Measurements from ENCODE around the gene GCAT.

Gene GCAT

GRCh38 chr22:37807410-37808293, at the start of gene GCAT:
GCAT (plus strand) TSS chr22:37807934; CDS start chr22:37807968, 34 bp downstream.
- peak; percentile 97 for DNase-seq

- DNase-seq, result no peak
Measured at GRCh38 chr22:37758694-37759093, 49.0 kb upstream of the GCAT start.

GRCh38 chr22:37759281-37759680, 48.5 kb upstream of the GCAT start:
- no peak for DNase-seq

- no peak for DNase-seq
Measured at GRCh38 chr22:37760152-37760551, 47.6 kb upstream of the GCAT start.

- no peak for DNase-seq
Measured at GRCh38 chr22:37762389-37762836, 45.3 kb upstream of the GCAT start.

- no peak for DNase-seq
Measured at GRCh38 chr22:37763012-37763411, 44.7 kb upstream of the GCAT start.

GRCh38 chr22:37763652-37764051, 44.1 kb upstream of the GCAT start:
- no peak for DNase-seq

- DNase-seq, result peak; percentile 68
Measured at GRCh38 chr22:37764622-37765021, 43.1 kb upstream of the GCAT start.

GRCh38 chr22:37765498-37765897, 42.2 kb upstream of the GCAT start:
- DNase-seq, result no peak

- DNase-seq, result no peak
Measured at GRCh38 chr22:37765953-37766576, 41.7 kb upstream of the GCAT start.

- no peak for DNase-seq
Measured at GRCh38 chr22:37768273-37768672, 39.5 kb upstream of the GCAT start.

- DNase-seq, result no peak
Measured at GRCh38 chr22:37769056-37769455, 38.7 kb upstream of the GCAT start.

- DNase-seq, result no peak
Measured at GRCh38 chr22:37771081-37771480, 36.7 kb upstream of the GCAT start.

GRCh38 chr22:37771702-37772427, 35.9 kb upstream of the GCAT start:
- DNase-seq, result no peak

- DNase-seq, result no peak
Measured at GRCh38 chr22:37774728-37775127, 33.0 kb upstream of the GCAT start.

GRCh38 chr22:37775785-37776638, 31.7 kb upstream of the GCAT start:
- no peak for DNase-seq

- DNase-seq, result no peak
Measured at GRCh38 chr22:37776639-37777005, 31.1 kb upstream of the GCAT start.

- peak; percentile 88 for DNase-seq
Measured at GRCh38 chr22:37777122-37777687, 30.5 kb upstream of the GCAT start.

GRCh38 chr22:37778370-37779009, 29.2 kb upstream of the GCAT start:
- no peak for DNase-seq

- peak; percentile 76 for DNase-seq
Measured at GRCh38 chr22:37781434-37782059, 26.2 kb upstream of the GCAT start.

All from RPMI8226 (cell line).